ENCODE data around the gene ATP2B3. TPM values are rescaled to one million over a fixed set of nuclear protein-coding genes. Genes with fewer than 3 reads are reported as not detected.

ATP2B3 gene
- polyA plus RNA-seq, 1 donor from 2014 or later: 5.3 TPM

DNA sequence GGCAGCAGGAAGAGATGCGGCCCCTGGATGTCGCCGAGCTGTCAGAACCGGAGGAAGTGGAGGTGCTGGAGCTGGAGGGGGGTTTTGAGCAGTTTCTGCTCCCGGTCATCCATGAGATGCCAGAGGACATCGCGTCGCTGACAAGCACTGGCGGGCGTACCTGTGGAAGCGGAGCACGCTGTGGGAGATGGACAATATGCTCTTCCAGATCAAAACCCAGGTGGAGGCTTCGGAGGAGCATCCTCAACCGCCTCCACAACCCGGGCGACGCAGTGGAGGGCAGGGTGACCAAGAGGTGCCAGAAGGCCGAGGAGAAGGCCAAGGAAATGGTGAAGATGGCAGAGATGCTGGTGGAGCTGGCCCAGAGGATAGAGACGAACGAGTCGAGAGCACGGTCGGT, 89.1 kb downstream of the ATP2B3 start:
- Histone ChIP-seq H3K79me2 (replicated peaks; ENCODE audit: insufficient read depth, low read length) (no peaks in the 10 kb centered on the region), H3K9me3 (ENCODE audit: low read length) (no peaks in the 10 kb centered on the region), H3K27me3 (ENCODE audit: insufficient read depth, low read depth, low read length) (no peaks in the 10 kb centered on the region), H3K27ac (ENCODE audit: low read length) (no peak overlapping the region), H3K9ac (ENCODE audit: low read length) (no peak overlapping the region), H3K9me2 (ENCODE audit: insufficient read depth, low read length) (no peaks in the 10 kb centered on the region), H2AFZ (ENCODE audit: low read depth, low read length) (no peak overlapping the region), H4K20me1 (ENCODE audit: insufficient read depth) (no peaks in the 10 kb centered on the region), H3K4me3 (ENCODE audit: low read length) (no peak overlapping the region), H3K4me2 (ENCODE audit: low read length) (no peak overlapping the region), H3F3A (ENCODE audit: insufficient read depth, low read length, poor library complexity, severe bottlenecking) (no peaks in the 10 kb centered on the region), H3K36me3 (ENCODE audit: insufficient read depth, low read length) (no peaks in the 10 kb centered on the region)
- TF ChIP-seq EP300 (conservative IDR thresholded peaks at IDR 0.05; ENCODE audit: poor library complexity, severe bottlenecking) (no peak), SMC3 (conservative IDR thresholded peaks at IDR 0.05; ENCODE audit: poor library complexity) (no peak), EZH2 (IDR thresholded peaks at IDR 0.05; ENCODE audit: borderline replicate concordance, insufficient read depth, low read length, poor library complexity, severe bottlenecking) (no peak), TAF1 (IDR thresholded peaks at IDR 0.05; ENCODE audit: low read depth) (no peak), RAD21 (conservative IDR thresholded peaks at IDR 0.05) (no peak), POLR2AphosphoS5 (IDR thresholded peaks at IDR 0.05) (no peak), MXI1 (conservative IDR thresholded peaks at IDR 0.05; ENCODE audit: poor library complexity, severe bottlenecking) (no peak)
- TF ChIP-seq, protein P1, sequence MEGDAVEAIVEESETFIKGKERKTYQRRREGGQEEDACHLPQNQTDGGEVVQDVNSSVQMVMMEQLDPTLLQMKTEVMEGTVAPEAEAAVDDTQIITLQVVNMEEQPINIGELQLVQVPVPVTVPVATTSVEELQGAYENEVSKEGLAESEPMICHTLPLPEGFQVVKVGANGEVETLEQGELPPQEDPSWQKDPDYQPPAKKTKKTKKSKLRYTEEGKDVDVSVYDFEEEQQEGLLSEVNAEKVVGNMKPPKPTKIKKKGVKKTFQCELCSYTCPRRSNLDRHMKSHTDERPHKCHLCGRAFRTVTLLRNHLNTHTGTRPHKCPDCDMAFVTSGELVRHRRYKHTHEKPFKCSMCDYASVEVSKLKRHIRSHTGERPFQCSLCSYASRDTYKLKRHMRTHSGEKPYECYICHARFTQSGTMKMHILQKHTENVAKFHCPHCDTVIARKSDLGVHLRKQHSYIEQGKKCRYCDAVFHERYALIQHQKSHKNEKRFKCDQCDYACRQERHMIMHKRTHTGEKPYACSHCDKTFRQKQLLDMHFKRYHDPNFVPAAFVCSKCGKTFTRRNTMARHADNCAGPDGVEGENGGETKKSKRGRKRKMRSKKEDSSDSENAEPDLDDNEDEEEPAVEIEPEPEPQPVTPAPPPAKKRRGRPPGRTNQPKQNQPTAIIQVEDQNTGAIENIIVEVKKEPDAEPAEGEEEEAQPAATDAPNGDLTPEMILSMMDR (IDR thresholded peaks at IDR 0.05; ENCODE audit: poor library complexity, severe bottlenecking): no peak
- TF ChIP-seq, protein P2, sequence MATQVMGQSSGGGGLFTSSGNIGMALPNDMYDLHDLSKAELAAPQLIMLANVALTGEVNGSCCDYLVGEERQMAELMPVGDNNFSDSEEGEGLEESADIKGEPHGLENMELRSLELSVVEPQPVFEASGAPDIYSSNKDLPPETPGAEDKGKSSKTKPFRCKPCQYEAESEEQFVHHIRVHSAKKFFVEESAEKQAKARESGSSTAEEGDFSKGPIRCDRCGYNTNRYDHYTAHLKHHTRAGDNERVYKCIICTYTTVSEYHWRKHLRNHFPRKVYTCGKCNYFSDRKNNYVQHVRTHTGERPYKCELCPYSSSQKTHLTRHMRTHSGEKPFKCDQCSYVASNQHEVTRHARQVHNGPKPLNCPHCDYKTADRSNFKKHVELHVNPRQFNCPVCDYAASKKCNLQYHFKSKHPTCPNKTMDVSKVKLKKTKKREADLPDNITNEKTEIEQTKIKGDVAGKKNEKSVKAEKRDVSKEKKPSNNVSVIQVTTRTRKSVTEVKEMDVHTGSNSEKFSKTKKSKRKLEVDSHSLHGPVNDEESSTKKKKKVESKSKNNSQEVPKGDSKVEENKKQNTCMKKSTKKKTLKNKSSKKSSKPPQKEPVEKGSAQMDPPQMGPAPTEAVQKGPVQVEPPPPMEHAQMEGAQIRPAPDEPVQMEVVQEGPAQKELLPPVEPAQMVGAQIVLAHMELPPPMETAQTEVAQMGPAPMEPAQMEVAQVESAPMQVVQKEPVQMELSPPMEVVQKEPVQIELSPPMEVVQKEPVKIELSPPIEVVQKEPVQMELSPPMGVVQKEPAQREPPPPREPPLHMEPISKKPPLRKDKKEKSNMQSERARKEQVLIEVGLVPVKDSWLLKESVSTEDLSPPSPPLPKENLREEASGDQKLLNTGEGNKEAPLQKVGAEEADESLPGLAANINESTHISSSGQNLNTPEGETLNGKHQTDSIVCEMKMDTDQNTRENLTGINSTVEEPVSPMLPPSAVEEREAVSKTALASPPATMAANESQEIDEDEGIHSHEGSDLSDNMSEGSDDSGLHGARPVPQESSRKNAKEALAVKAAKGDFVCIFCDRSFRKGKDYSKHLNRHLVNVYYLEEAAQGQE (IDR thresholded peaks at IDR 0.05; ENCODE audit: borderline replicate concordance): no peak

DNA sequence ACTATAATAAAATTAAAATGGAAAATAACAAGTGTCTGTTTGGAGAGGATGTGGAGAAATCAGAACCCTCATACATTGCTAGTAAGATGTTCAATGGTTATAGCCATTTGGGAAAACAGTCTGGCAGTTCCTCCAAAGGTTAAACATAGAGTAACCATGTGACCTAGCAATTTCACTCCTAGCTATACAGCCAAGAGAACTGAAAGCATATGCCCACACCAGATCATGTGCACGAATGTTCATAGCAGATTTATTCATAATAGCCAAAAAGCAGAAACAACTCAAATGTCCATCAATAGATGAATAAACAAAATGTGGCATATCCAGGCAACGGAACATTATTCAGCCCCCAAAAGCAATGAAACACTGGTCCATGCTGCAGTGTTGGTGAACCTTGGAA, 90.9 kb downstream of the ATP2B3 start:
- H3K9me2 ChIP-seq (ENCODE audit: insufficient read depth, low read length): no peaks in the 10 kb centered on the region
- no peaks in the 10 kb centered on the region for H3F3A ChIP-seq (ENCODE audit: insufficient read depth, low read length, poor library complexity, severe bottlenecking)
- no peak overlapping the region for H3K4me2 ChIP-seq (ENCODE audit: low read length)
- no peaks in the 10 kb centered on the region for H3K79me2 ChIP-seq (replicated peaks; ENCODE audit: insufficient read depth, low read length)
- H3K9ac ChIP-seq (ENCODE audit: low read length): no peak overlapping the region
- no peaks in the 10 kb centered on the region for H3K9me3 ChIP-seq (ENCODE audit: low read length)
- H2AFZ ChIP-seq (ENCODE audit: low read depth, low read length): no peak overlapping the region
- H3K36me3 ChIP-seq (ENCODE audit: insufficient read depth, low read length): no peaks in the 10 kb centered on the region
- no peaks in the 10 kb centered on the region for H4K20me1 ChIP-seq (ENCODE audit: insufficient read depth)
- no peak overlapping the region for H3K4me3 ChIP-seq (ENCODE audit: low read length)
- no peak overlapping the region for H3K27ac ChIP-seq (ENCODE audit: low read length)
- no peak for TF ChIP-seq RAD21 (conservative IDR thresholded peaks at IDR 0.05)
- no peak for TF ChIP-seq EZH2 (IDR thresholded peaks at IDR 0.05; ENCODE audit: borderline replicate concordance, insufficient read depth, low read length, poor library complexity, severe bottlenecking)
- no peak for TF ChIP-seq TAF1 (IDR thresholded peaks at IDR 0.05; ENCODE audit: low read depth)
- TF ChIP-seq, protein P2 (IDR thresholded peaks at IDR 0.05; ENCODE audit: borderline replicate concordance): no peak
- TF ChIP-seq, protein P1 (IDR thresholded peaks at IDR 0.05; ENCODE audit: poor library complexity, severe bottlenecking): no peak
- no peak for TF ChIP-seq POLR2AphosphoS5 (IDR thresholded peaks at IDR 0.05)
- no peak for TF ChIP-seq MXI1 (conservative IDR thresholded peaks at IDR 0.05; ENCODE audit: poor library complexity, severe bottlenecking)
- TF ChIP-seq SMC3 (conservative IDR thresholded peaks at IDR 0.05; ENCODE audit: poor library complexity): no peak
- no peak for TF ChIP-seq EP300 (conservative IDR thresholded peaks at IDR 0.05; ENCODE audit: poor library complexity, severe bottlenecking)
- H3K27me3 ChIP-seq (ENCODE audit: insufficient read depth, low read depth, low read length): no peaks in the 10 kb centered on the region

Data from neural cell (in vitro differentiated cells).